Hepatocyte (in vitro differentiated cells): ENCODE data around the gene TRAM2.

Source experiments
- EZH2 ChIP-seq: fragments of 200-600 bp; sonication (generic); IDR thresholded peaks from 2 replicates; pipeline ENCODE4 v1.6.1; 2016; ENCODE audit warnings: antibody characterized with exemption, mild to moderate bottlenecking, borderline replicate concordance
- TF ChIP-seq, protein P1 (sequence below): fragments of 200-600 bp; sonication (generic); IDR thresholded peaks from 2 replicates; pipeline ENCODE4 v1.5.1; 2016; ENCODE audit warnings: antibody characterized with exemption, mild to moderate bottlenecking; ENCODE audit not compliant: poor library complexity

DNA sequence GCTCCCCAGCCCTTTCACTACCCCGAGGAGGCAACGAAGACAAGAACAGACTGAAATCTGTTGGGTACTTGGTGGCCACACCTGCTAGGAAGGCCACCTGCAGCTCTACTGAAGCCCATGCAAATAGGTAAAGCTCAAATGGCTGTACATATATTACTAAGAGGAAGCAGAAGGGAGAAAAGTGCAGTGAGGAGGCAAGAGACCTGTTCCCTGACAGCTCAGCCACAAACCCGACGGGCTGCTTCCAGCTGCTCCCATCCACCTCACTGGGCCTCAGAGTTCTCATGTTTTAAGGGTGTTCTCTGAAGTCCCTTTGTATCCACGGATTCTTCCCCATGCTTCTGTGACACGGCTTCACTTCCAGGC, 24.6 kb downstream of the TRAM2 start:
- TF ChIP-seq, protein P1, sequence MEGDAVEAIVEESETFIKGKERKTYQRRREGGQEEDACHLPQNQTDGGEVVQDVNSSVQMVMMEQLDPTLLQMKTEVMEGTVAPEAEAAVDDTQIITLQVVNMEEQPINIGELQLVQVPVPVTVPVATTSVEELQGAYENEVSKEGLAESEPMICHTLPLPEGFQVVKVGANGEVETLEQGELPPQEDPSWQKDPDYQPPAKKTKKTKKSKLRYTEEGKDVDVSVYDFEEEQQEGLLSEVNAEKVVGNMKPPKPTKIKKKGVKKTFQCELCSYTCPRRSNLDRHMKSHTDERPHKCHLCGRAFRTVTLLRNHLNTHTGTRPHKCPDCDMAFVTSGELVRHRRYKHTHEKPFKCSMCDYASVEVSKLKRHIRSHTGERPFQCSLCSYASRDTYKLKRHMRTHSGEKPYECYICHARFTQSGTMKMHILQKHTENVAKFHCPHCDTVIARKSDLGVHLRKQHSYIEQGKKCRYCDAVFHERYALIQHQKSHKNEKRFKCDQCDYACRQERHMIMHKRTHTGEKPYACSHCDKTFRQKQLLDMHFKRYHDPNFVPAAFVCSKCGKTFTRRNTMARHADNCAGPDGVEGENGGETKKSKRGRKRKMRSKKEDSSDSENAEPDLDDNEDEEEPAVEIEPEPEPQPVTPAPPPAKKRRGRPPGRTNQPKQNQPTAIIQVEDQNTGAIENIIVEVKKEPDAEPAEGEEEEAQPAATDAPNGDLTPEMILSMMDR, result no peak
- TF ChIP-seq EZH2, result no peak
